HG03039 (cell line): ENCODE measurements around the gene TFCP2L1.

Experiments used
- ATAC-seq: cut with Tn5 transposase; IDR thresholded peaks from one replicate; pipeline ENCODE4 v1.9.1; 2021; ENCODE audit warnings: mild to moderate bottlenecking, moderate library complexity; ENCODE audit not compliant: unreplicated experiment

The TFCP2L1 gene

GRCh38 chr2:121179467-121179866 lies 105.5 kb downstream of the TFCP2L1 start:
- ATAC-seq, result no peak

DNA sequence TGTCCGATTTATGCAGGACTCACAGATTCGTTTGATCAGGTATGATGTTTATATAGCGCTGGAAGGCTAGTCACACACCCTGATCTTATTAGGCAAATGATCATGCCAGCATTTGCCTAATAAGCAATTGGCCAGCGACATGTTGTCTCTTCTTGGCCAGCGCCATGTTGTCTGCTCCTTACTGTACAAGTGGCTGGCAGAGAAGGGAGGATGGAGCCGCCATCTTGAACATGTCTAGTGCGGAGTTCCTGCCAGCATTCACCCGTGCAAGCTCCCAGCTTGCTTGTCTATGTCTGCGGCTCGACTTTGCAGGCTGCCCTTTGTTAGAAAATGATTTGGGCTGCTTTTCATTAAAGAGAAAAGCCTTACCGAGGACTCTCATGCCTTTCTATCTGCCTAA lies 106.3 kb downstream of the TFCP2L1 start:
- ATAC-seq, result no peak

DNA sequence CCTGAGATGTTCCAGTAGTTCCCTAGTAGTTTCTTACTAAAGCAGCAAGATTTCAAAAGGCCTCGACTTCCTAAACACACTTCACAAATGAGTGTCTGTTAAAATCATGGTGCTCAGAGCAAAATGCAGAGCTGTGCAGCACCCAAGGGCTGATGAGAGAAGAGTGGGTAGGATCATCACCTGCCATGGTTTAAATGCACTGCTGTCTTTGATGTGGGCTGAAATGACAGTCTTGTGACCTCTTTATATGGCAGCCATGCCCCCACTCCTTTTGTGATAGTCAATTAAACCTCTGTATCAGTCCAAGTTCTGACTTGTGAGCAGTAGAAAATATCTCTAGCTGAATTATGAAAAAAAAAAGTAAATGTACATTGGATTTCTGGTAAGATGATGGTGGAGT lies 107.1 kb downstream of the TFCP2L1 start:
- no peak for ATAC-seq

DNA sequence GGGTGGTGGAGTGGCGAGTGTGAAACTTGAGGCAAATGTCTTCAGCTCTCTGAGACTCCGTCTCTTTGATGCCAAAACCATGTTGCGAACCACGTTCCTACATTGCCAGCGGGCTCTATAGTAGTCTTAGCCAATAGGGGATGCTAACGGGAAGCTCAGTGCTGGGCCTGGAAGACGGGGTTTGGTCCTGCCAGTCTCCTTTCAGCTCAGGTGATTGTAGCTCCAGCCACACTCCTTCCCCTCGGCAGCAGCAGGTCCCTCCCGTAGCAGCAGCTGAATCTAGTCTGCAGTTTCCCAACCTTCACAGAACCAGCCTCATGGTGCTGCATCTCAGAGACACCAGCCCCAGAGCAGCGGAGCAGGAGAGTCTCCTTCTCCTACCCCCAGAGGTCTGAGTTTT lies 109.7 kb downstream of the TFCP2L1 start:
- ATAC-seq, result no peak

DNA sequence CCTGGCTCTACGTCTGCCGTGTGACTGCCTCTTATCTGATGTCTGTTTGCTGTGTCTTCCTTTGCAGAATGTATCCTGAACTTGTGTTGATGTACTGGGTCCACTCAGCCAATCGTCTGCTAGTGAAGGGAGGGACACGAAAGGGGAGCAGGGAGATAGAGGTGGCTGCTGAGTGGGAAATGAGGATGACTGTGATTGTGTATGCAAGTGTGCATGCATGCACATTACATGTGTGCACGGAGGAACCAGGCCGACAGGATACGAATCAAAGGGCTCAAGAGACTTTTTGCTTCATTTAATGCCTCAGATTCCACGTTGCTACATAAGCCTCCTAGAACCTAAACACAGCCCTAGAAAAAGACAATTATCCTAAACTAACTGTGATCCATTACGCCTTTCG lies 111.2 kb downstream of the TFCP2L1 start:
- no peak for ATAC-seq

DNA sequence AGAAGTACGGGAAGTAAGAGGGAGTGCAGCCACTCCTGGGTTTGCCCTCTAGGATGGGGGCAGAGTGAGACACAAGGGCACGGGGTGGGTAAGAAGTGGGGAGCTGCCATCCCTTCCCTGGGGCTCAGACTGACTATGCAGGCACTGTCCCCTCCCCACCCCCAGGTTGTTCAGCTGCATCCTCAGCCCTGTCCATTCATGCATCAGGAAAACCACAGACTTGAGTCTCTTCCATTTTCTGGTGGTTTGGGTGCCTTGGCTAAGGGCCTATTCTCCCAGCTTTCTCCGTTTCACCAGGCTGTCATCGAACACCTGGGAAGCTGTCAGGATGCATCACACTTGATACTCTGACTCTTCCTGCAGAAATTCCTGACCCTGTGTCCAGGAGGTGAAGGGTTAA lies 111.9 kb downstream of the TFCP2L1 start:
- ATAC-seq, result no peak

DNA sequence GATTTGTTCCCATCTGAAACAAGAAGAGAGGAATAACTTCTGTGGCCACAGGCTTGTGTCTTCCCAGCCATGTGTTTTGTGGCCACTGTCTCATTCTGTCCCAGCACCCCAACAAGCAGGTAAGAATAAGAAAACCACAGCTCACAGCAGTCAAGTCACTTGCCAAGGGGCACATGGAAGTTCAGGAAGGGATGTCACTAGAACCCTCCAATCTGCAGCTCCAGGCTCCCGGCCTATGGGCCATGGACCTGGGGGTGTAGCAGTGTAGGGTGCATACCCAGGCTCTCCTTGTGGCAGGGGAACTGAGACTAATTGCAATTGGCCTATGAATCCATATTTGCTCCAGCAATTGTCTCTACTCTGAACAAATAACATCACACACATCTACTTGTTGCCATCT lies 112.5 kb downstream of the TFCP2L1 start:
- no peak for ATAC-seq

DNA sequence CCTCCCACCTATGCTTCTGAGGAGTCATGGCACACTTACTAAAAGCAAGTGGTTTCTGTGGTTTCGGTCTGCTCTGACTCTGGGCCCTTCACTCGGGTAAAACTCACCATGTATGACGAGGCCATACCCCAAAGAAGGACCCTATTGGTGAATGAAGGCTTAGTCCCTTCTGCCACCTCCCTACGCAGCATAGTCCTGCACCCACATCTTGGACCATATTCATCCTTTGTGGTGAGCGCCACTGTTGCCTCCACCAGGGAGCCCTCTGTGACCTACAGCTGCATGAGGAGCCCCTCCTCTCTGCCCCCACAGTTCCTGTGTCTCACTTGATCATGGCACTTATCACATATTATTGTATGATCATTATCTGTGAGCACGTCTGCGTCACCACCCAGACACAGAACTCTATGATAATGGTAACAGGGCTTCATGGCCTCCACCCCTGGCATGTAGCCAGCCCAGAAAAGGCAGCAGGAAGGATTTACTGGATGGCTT lies 113.3 kb downstream of the TFCP2L1 start:
- ATAC-seq, result no peak

DNA sequence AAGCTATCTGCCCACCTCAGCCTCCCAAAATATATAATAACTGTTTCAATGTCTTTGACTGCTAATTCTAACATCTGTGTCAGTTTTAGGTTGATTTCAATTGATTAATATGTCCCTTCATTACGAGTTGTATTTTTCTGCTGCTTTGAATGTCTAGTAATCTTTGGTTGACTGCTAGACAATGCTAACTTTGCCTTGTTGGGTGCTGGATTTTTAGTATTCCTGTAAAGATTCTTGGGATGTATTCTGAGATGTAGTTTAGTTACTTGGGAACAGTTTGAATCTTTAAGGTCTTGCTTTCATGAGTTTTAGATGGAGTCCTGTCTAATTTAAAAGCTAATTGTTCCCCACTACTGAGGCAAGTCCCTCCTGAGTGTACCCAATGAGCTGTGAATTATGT lies 114.4 kb downstream of the TFCP2L1 start:
- ATAC-seq, result no peak

DNA sequence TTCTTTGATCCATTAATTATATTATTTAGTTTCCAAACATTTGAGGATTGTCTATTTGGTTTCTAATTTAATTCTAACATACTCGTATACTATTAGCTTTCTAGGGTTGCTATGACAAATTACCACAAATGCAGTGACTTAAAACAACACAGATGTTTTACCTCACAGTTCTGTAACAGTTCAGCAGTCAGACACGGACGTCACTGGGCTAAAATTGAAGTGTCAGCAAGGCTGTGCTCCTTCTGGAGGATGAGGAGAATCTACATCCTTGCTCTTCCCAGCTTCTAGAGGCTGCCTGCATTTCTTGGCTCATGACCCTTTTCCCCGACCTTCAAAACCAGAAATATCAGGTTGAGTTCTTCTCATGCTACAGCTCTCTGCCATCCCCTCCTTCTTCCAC lies 117.6 kb downstream of the TFCP2L1 start:
- no peak for ATAC-seq
